GM06990 (cell line): ENCODE data around the gene ACSS2.

ENCODE experiments used
- DNase-seq: peaks from one replicate; pipeline ENCODE4 v3.0.0-alpha.2; 2011; ENCODE audit not compliant: insufficient read length; ENCODE audit errors: extremely low read depth
- H3K27me3 ChIP-seq: replicated peaks from 2 replicates; pipeline ENCODE4 v1.6.0; 2011; ENCODE audit warnings: low read length; ENCODE audit not compliant: control insufficient read depth, insufficient read depth
- H3K36me3 ChIP-seq: 2 replicates; pipeline ENCODE4 v1.5.1; 2011; ENCODE audit warnings: low read length; ENCODE audit not compliant: control insufficient read depth, insufficient read depth
- H3K4me3 ChIP-seq: replicated peaks from 2 replicates; pipeline ENCODE4 v1.5.1; 2011; ENCODE audit warnings: low read depth, mild to moderate bottlenecking, control low read depth, low read length
- TF ChIP-seq, protein P1 (sequence below): IDR thresholded peaks from 2 replicates; pipeline ENCODE4 v1.5.1; 2011; ENCODE audit warnings: low read length, control low read depth, mild to moderate bottlenecking, inconsistent platforms; ENCODE audit not compliant: insufficient read depth, poor library complexity, severe bottlenecking

The ACSS2 gene

DNA sequence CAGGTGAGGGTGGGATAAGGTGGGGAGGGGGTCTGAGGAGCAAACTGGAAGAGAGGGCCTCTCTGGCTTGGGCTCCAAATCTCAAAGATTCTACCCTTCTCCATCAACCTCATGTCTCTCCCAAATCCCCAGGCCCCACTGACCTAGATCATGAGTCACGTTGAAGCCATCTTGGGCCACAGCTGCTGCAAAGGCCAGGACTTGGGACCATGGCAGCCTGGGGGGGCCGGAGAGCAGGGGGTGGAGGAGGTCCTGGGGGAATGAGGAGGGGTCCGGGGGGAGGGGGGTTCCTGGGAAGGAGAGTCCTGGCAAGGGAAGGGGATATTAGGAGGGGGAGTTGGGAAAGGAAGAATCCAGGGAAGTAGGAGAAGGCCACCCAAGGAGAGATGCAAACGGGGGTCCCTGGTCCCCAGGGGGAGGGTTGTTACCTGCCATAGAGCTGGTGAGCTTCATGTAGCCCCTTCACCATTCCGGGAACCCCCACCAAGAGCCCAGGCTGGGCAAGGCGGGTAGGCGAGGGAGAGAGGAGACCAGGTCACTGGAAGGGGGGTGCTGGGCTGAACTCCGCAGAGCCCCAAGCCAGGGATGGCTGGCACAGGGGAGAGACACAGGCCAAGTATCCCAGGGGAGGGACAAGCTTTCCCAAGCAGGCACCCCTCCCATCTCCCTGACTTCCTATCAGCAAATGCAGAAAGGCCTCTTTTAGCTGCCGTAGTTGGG, 16.4 kb upstream of the ACSS2 start:
- no peak for DNase-seq
- TF ChIP-seq, protein P1, sequence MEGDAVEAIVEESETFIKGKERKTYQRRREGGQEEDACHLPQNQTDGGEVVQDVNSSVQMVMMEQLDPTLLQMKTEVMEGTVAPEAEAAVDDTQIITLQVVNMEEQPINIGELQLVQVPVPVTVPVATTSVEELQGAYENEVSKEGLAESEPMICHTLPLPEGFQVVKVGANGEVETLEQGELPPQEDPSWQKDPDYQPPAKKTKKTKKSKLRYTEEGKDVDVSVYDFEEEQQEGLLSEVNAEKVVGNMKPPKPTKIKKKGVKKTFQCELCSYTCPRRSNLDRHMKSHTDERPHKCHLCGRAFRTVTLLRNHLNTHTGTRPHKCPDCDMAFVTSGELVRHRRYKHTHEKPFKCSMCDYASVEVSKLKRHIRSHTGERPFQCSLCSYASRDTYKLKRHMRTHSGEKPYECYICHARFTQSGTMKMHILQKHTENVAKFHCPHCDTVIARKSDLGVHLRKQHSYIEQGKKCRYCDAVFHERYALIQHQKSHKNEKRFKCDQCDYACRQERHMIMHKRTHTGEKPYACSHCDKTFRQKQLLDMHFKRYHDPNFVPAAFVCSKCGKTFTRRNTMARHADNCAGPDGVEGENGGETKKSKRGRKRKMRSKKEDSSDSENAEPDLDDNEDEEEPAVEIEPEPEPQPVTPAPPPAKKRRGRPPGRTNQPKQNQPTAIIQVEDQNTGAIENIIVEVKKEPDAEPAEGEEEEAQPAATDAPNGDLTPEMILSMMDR: no peak
- no peak overlapping the region for H3K4me3 ChIP-seq
- no peaks in the 10 kb centered on the region for H3K27me3 ChIP-seq
- no peaks in the 10 kb centered on the region for H3K36me3 ChIP-seq

DNA sequence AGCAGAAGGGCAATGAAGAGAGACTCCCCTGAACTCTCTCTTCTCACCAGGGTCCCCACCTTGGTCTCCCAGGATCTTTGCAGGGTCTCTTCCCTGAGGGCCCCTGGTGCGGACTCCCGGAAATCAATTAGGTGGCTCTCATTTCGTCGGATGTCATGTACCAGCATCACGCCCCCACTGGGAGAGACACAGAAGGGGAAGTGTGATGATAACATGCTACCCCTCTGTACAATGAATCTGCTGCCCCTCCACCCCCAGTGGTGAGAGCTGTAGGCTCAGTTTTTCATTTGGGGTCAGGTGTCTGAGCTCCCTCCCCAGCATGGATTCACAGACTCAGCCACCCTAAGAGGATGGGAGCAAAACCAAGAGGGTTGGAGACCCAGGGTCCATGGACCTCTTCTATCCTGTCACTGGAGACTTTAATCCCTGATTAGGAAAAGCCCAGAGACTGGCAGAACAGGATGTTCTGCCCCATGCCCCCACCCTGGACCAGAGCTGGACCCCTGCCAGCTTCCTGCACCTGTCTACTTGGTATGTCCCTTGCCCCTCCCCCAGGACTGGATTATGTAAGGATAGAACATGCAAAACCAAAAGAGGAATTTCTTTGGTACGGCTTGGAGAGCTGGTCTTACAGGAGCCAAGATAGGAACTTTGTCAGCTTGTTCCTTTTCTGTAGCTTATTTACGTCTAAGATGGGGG, 14.9 kb upstream of the ACSS2 start:
- no peak overlapping the region for H3K4me3 ChIP-seq
- DNase-seq: no peak
- H3K36me3 ChIP-seq: no peaks in the 10 kb centered on the region
- TF ChIP-seq, protein P1: no peak
- H3K27me3 ChIP-seq: no peaks in the 10 kb centered on the region

DNA sequence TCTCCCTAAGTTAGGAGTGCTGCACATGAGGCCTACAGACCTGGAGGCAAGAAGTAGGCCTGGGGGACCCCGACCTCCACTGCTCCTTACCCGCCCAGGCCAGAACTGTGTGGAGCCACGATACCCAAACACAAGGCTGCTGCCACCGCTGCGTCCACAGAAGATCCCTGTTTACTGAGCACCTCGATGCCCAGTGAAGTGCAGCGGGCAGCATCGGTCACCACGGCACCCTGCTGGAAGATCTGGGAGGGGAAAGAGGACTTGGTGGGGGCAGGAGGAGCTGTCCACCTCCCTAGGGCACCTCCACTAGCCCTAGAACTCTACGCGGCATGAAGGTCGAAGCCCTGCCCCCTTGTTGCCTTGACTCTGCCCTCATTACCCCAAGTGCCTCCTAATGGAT, 13.7 kb upstream of the ACSS2 start:
- DNase-seq: no peak
- Histone ChIP-seq H3K36me3 (no peaks in the 10 kb centered on the region), H3K27me3 (no peaks in the 10 kb centered on the region), H3K4me3 (no peak overlapping the region)
- TF ChIP-seq, protein P1: no peak

DNA sequence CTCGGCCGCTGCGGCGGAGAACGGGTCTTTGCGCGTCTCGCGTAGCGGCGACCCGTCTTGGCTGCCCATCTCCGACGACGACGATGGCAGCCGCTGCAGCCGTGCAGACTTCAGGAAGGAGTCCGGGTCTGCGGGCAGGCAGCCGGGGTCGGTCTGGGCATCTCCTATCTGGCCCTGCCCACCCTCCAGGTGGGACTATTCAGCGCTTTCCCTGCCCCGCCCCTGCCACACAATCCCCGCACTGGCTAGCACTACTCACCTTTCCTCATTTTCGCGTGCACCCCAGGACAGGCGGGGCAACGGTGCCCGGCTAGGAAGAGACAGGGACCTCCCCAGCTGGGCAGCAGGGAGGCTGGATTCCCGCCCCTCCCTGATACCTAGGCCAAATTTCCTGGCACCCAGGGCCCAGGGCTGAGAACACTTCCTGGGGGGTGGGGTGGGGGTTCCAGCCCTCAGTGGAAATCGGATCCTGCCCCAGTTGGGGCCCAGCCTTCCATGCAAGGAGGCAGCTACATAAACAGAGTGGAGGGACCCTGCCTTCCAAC, 12.9 kb upstream of the ACSS2 start:
- Histone ChIP-seq H3K36me3 (no peaks in the 10 kb centered on the region), H3K4me3 (no peak overlapping the region), H3K27me3 (no peaks in the 10 kb centered on the region)
- TF ChIP-seq, protein P1: no peak
- DNase-seq: no peak

DNA sequence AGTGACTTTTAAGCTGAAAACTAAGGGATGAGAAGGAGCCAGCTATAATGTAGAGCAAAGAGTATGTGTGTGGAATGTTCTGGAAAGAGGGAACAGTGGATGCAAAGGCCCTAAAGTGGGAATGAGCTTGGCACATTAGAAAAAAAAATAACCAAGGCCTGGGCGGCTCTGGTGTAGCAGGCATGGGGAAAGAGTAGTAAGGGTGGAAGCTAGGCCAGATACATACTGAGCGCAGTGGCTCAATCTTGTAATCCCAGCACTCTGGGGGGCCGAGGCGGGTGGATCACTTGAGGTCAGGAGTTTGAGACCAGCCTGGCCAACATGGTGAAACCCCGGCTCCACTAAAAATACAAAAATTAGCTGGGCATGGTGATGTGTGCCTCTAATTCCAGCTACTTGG, 12.2 kb upstream of the ACSS2 start:
- DNase-seq: no peak
- TF ChIP-seq, protein P1: no peak
- no peaks in the 10 kb centered on the region for H3K36me3 ChIP-seq
- H3K4me3 ChIP-seq: no peak overlapping the region
- H3K27me3 ChIP-seq: no peaks in the 10 kb centered on the region
